Measurements from ENCODE around the gene FAM180A. TPM values are rescaled to one million over a fixed set of nuclear protein-coding genes. Genes with fewer than 3 reads are reported as not detected.

Gene FAM180A
- total and polyA plus RNA-seq, 9 of the 15 experiments (the other 6 are each of a cell fraction or from before 2014, with no cell fraction given) = not detected

- CTCF ChIA-PET (ENCODE audit: low intra/inter-chr PET ratio) = no interaction called here
- no TSS peak for BruUV-seq (replicated peaks)
- peak; percentile 84 for ATAC-seq
- no peak for TF ChIP-seq RBBP5 (IDR thresholded peaks at IDR 0.05; ENCODE audit: borderline replicate concordance, insufficient read depth, low read length, poor library complexity, severe bottlenecking)
- TF ChIP-seq, protein P1, sequence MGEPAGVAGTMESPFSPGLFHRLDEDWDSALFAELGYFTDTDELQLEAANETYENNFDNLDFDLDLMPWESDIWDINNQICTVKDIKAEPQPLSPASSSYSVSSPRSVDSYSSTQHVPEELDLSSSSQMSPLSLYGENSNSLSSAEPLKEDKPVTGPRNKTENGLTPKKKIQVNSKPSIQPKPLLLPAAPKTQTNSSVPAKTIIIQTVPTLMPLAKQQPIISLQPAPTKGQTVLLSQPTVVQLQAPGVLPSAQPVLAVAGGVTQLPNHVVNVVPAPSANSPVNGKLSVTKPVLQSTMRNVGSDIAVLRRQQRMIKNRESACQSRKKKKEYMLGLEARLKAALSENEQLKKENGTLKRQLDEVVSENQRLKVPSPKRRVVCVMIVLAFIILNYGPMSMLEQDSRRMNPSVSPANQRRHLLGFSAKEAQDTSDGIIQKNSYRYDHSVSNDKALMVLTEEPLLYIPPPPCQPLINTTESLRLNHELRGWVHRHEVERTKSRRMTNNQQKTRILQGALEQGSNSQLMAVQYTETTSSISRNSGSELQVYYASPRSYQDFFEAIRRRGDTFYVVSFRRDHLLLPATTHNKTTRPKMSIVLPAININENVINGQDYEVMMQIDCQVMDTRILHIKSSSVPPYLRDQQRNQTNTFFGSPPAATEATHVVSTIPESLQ (CRISPR knock-in tag; IDR thresholded peaks at IDR 0.05) = no peak
- no peak for TF ChIP-seq RNF2 (IDR thresholded peaks at IDR 0.05)
- TF ChIP-seq, protein P2, sequence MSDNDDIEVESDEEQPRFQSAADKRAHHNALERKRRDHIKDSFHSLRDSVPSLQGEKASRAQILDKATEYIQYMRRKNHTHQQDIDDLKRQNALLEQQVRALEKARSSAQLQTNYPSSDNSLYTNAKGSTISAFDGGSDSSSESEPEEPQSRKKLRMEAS (CRISPR knock-in tag; IDR thresholded peaks at IDR 0.05) = 0 out of 2 replicates have a peak, but pooled peaks have one; percentile 13
- TF ChIP-seq SPI1 (IDR thresholded peaks at IDR 0.05; ENCODE audit: borderline replicate concordance, low read depth, low read length) = 0 out of 2 replicates have a peak, but pooled peaks have one; percentile 12
- no peak for TF ChIP-seq NKRF (IDR thresholded peaks at IDR 0.05; ENCODE audit: borderline replicate concordance)
- TF ChIP-seq CHCHD3 (CRISPR knock-in tag; IDR thresholded peaks at IDR 0.05) = no peak
- no peak for TF ChIP-seq ATF2 (CRISPR knock-in tag; IDR thresholded peaks at IDR 0.05)
- no peak for TF ChIP-seq ZNF324 (CRISPR knock-in tag; IDR thresholded peaks at IDR 0.05)
- TF ChIP-seq, protein P3, sequence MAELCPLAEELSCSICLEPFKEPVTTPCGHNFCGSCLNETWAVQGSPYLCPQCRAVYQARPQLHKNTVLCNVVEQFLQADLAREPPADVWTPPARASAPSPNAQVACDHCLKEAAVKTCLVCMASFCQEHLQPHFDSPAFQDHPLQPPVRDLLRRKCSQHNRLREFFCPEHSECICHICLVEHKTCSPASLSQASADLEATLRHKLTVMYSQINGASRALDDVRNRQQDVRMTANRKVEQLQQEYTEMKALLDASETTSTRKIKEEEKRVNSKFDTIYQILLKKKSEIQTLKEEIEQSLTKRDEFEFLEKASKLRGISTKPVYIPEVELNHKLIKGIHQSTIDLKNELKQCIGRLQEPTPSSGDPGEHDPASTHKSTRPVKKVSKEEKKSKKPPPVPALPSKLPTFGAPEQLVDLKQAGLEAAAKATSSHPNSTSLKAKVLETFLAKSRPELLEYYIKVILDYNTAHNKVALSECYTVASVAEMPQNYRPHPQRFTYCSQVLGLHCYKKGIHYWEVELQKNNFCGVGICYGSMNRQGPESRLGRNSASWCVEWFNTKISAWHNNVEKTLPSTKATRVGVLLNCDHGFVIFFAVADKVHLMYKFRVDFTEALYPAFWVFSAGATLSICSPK (IDR thresholded peaks at IDR 0.05; ENCODE audit: borderline replicate concordance) = no peak
- TF ChIP-seq ZNF280A (IDR thresholded peaks at IDR 0.05; ENCODE audit: low read depth, partially characterized antibody) = no peak
Measured at GRCh38 chr7:135736586-135737305, 11.9 kb downstream of the FAM180A start.

More at GRCh38 chr7:135736586-135737305, 11.9 kb downstream of the FAM180A start:
- Histone ChIP-seq H3K4me3 (no peak overlapping the region), H3K9me1 (ENCODE audit: control insufficient read depth, insufficient read depth, low read length) (no peaks in the 10 kb centered on the region), H3K79me2 (ENCODE audit: control insufficient read depth, insufficient read depth, low read length) (no peaks in the 10 kb centered on the region), H4K20me1 (replicated peaks; ENCODE audit: control insufficient read depth, insufficient read depth, low read length) (no peaks in the 10 kb centered on the region; the same call in 1 of the 2 replicates), H2AFZ (ENCODE audit: low read depth, low read length) (no peak overlapping the region), H3K36me3 (ENCODE audit: control insufficient read depth, insufficient read depth, low read length) (no peaks in the 10 kb centered on the region), H3K9me3 (replicated peaks; ENCODE audit: control insufficient read depth, insufficient read depth, low read depth, low read length) (no peaks in the 10 kb centered on the region), H3K4me1 (replicated peaks in 1 of 2; ENCODE audit: control insufficient read depth in 2 of 2, insufficient read depth in 2 of 2, low read length in 2 of 2) (0 out of 5 replicates have a peak, but pooled peaks cover 0 to 4% of the 10 kb centered on the region in 2 experiments), H3K9ac (ENCODE audit: insufficient read depth in 1 of 2, low read depth in 2 of 2, low read length in 2 of 2) (no peak overlapping the region), H3K27ac (ENCODE audit: extremely low read depth, low read depth, low read length) (no peak overlapping the region), H3K27me3 (ENCODE audit: control insufficient read depth in 2 of 2, insufficient read depth in 2 of 2, low read length in 2 of 2) (peaks cover 55 to 66% of the 10 kb centered on the region in 2 experiments), H3K4me2 (ENCODE audit: insufficient read depth, low read length) (peak overlapping the region; percentile 32; the same call in 1 of the 2 replicates)
- POLR2A ChIA-PET = interaction anchor here (0.6 to 1.4 kb wide), 2 partner anchors 21 to 30 kb away, joined by 3 to 4 read pairs; no protein-coding TSS in a partner anchor
- WGBS (ENCODE audit: insufficient coverage, low coverage, missing lambda C conversion rate) = 4% methylated on average over 6 of the region's 6 CpGs
- intact Hi-C loops (cut with micrococcal nuclease) (no loop called here), in situ Hi-C loops (cut with MboI) (no loop called here)
- no peak for FAIRE-seq
- peak in 1 of 4 experiments; percentile 42 for DNase-seq (ENCODE audit: extremely low read depth in 1 of 4, low spot score in 3 of 4)

All from K562 (cell line).